AG04450 (cell line): ENCODE measurements around the gene DCDC1. TPM values are rescaled to one million over a fixed set of nuclear protein-coding genes. Genes with fewer than 3 reads are reported as not detected.

Experiments
- CTCF ChIA-PET: fragments of 300-600, 350-600 bp; formaldehyde crosslinking; extraction: SDS; loops from one replicate; lab custom pipeline; 2022; ENCODE audit warnings: antibody characterized with exemption, inconsistent platforms; lab: Charles Lee
- POLR2A ChIA-PET: fragments of 350-600 bp; formaldehyde crosslinking; extraction: SDS; loops from one replicate; lab custom pipeline; 2021; ENCODE audit warnings: antibody characterized with exemption, inconsistent platforms; lab: Yijun Ruan, JAX
- DNase-seq: peaks from one replicate; pipeline ENCODE4 v3.0.0-alpha.2; 2011; ENCODE audit warnings: low read depth, low spot score
- H3K27ac ChIP-seq: one replicate; pipeline ENCODE4 v1.5.1; 2012; ENCODE audit warnings: low read depth, low read length, control low read depth
- H3K27me3 ChIP-seq: one replicate; pipeline ENCODE4 v1.6.0; 2012; ENCODE audit warnings: low read length; ENCODE audit not compliant: control insufficient read depth, insufficient read depth
- H3K4me3 ChIP-seq: 2 replicates; pipeline ENCODE4 v1.5.1; 2011; ENCODE audit warnings: mild to moderate bottlenecking, low read depth, low read length, control low read depth
- H3K9me3 ChIP-seq: 2 replicates; pipeline ENCODE4 v1.5.1; 2012; ENCODE audit warnings: low read length; ENCODE audit not compliant: control insufficient read depth, insufficient read depth
- CTCF ChIP-seq: IDR thresholded peaks from 2 replicates; pipeline ENCODE4 v1.5.1; 2011; ENCODE audit warnings: low read depth, low read length, control low read depth, inconsistent platforms
- polyA plus RNA-seq: library from polyadenylated mRNA; depleted of rRNA; stranded (reverse); fragments of >200 nt; gene quantifications from 2 replicates; pipeline ENCODE4 v1.2.3, GENCODE V29; 2011

The DCDC1 gene
- polyA plus RNA-seq, 1 experiment, result 0.02 TPM

GRCh38 chr11:31106968-31107576 lies 262.5 kb downstream of the DCDC1 start:
- DNase-seq, result no peak
- Histone ChIP-seq H3K4me3 (no peak overlapping the region), H3K27ac (no peak overlapping the region), H3K9me3 (no peaks in the 10 kb centered on the region), H3K27me3 (no peaks in the 10 kb centered on the region)
- ChIA-PET POLR2A (no interaction called here), CTCF (interaction anchor here (0.5 to 2.0 kb wide), 25 partner anchors 8 to 1216 kb away, joined by 3 to 21 read pairs (median 4); no protein-coding TSS in a partner anchor)
- peak; percentile 46 for TF ChIP-seq CTCF

GRCh38 chr11:31106326-31106725 lies 263.2 kb downstream of the DCDC1 start:
- no peaks in the 10 kb centered on the region for H3K9me3 ChIP-seq
- H3K27me3 ChIP-seq, result no peaks in the 10 kb centered on the region
- ChIA-PET POLR2A (no interaction called here), CTCF (interaction anchor here (0.5 to 2.0 kb wide), 22 partner anchors 8 to 1191 kb away, joined by 3 to 21 read pairs (median 4); no protein-coding TSS in a partner anchor)
- no peak for DNase-seq
- no peak for TF ChIP-seq CTCF
- no peak overlapping the region for H3K27ac ChIP-seq
- no peak overlapping the region for H3K4me3 ChIP-seq

DNA sequence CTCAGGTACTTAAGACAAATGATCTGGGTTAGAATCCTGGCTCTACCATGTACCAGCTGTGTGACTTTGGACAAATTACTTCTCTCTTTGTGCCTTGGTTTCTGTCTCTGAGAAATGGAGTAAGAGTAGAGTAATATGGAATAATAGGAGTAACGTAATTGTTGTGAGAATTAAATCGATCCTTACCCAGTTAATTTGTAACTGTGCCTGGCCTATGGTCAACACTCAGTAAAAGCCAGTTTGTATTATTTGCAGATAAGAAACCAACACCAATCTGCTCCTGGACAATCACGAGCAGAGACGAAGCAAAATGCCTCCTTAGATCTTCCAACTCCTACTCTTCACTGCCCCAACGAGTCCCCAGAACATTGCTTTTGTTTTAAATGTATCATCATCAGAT lies 266.7 kb downstream of the DCDC1 start:
- CTCF ChIA-PET, result no interaction called here
- Histone ChIP-seq H3K9me3 (no peaks in the 10 kb centered on the region), H3K27ac (no peak overlapping the region), H3K4me3 (no peak overlapping the region), H3K27me3 (no peaks in the 10 kb centered on the region)
- no peak for TF ChIP-seq CTCF
- POLR2A ChIA-PET, result no interaction called here
- no peak for DNase-seq

GRCh38 chr11:31102316-31102715 lies 267.2 kb downstream of the DCDC1 start:
- ChIA-PET POLR2A (no interaction called here), CTCF (no interaction called here)
- Histone ChIP-seq H3K27ac (no peak overlapping the region), H3K27me3 (no peaks in the 10 kb centered on the region), H3K9me3 (no peaks in the 10 kb centered on the region), H3K4me3 (no peak overlapping the region)
- DNase-seq, result no peak
- TF ChIP-seq CTCF, result no peak

- POLR2A ChIA-PET, result no interaction called here
- DNase-seq, result no peak
- no peak for TF ChIP-seq CTCF
- Histone ChIP-seq H3K9me3 (no peaks in the 10 kb centered on the region), H3K27ac (no peak overlapping the region), H3K27me3 (no peaks in the 10 kb centered on the region), H3K4me3 (no peak overlapping the region)
- CTCF ChIA-PET, result interaction anchor here (0.5 kb wide), 1 partner anchor 954 kb away, joined by 3 read pairs; no protein-coding TSS in a partner anchor
These were observed 273.2 kb downstream of the DCDC1 start for GRCh38 chr11:31096191-31096805.
